Activated CD4-positive, alpha-beta T cell treated with anti-CD3 and anti-CD28 coated beads, Interleukin-2, amount 50 U/mL, for 24 hours (primary cell): ENCODE data around the gene TGM2.

Experiments used
- DNase-seq, 2 donors: peaks; one replicate each; pipeline ENCODE4 v3.0.0-alpha.2; 2020; ENCODE audit warnings: low read depth in 1 of 2, low spot score in 1 of 2

TGM2 gene

DNA sequence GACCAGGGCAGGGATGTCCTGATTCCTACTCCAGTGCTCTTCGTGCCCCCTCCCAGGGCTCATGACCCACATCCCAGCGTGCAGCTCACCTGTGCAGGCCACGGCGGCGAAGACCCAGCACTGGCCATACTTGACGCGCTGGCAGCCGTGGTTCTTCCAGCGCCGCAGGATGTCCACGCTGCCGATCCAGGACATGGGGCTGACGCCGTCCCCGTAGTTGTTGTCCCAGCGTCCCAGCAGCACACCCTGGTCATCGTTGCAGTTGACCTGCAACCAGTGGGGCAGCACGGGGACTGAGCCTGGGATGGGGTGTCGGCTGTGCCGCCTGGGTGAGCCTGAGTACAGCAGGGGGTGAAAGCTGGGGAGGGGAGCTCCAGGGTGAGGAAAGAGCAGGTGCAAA, 18.4 kb downstream of the TGM2 start:
- no peak for DNase-seq

DNA sequence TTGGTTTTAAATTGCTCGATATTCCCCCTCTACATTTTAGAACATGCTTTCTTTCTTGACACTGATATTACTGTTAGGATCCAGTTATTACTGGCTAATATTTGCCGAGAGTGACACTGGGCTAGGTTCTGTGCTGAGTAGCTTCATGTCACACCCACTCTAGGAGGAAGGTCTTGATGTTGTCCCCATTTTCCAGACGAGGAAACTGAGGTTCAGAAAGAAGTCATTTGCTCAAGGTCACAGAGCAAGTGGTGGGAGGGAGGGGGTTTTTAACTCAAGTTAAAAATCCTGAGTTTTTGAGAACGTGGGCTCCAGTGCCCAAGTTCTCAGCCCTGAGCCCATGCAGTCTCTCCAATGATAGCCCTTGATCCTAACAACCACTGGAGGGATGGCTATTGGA, 18.9 kb downstream of the TGM2 start:
- DNase-seq: no peak

DNA sequence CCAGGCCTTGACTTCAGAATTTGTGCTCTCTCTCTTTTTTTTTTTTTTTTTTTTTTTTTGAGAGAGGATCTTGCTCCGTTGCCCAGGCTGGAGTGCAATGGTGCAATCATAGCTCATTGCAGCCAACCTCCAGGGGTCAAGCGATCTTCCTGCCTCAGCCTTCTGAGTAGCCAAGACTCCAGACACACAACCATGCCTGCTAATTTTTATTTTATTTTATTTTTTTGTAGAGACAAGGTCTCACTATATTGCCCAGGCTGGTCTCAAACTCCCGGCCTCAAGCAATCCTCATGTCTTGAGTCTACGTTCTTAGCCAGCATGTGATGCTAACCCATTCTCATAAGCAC, 19.4 kb downstream of the TGM2 start:
- DNase-seq: no peak

DNA sequence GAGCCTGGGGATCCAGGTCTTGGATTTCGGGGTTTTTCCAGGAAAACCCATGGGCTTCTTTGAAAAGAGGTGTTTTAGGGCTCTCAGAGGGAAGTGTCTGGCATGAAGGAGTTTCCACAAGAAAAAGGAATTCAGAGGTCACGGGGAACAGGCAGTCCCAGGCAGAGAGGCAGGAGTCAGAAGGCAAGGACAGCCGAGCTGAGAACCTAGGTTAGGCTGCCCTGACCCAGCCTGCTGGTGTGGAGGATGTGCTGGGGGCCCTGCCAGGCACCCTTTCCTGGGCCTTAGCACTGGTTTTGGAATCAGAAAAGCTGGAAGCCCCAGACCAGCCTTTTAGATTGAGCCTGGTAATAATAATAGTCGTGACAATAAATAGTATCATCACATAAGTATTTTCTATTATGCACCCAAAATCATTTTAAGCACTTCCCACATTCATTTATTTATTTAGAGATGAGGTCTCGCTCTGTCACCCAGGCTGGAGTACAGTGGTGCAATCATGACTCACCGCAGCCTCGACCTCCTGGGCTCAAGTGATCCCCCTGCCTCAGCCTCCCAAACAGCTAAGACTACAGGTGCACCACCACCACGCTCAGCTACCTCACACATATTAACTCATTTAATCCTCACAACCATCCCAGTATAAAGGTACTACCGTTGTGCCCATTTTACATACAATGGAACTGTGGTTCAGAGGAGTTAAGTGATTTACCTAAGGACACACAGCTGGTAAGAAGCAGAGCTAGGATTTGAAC, 19.9 kb downstream of the TGM2 start:
- no peak for DNase-seq

DNA sequence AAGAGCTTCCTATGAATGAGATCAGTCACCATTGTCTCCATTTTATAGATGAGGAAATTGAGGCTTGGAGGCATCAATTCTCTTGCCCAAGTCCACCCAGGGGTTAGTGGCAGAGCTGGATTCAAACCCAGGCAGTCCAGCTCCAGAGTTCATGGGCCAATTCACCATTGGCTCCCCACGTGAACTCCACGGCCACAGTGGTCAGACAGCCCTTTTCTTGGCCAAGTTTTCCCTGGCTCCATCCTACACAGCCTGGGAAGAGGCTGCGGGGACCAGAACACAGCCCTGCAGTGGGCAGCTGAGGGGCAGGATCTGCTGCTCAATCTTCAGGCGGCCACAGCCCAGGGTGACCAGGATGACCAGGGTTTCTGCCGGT, 20.5 kb downstream of the TGM2 start:
- DNase-seq: no peak

DNA sequence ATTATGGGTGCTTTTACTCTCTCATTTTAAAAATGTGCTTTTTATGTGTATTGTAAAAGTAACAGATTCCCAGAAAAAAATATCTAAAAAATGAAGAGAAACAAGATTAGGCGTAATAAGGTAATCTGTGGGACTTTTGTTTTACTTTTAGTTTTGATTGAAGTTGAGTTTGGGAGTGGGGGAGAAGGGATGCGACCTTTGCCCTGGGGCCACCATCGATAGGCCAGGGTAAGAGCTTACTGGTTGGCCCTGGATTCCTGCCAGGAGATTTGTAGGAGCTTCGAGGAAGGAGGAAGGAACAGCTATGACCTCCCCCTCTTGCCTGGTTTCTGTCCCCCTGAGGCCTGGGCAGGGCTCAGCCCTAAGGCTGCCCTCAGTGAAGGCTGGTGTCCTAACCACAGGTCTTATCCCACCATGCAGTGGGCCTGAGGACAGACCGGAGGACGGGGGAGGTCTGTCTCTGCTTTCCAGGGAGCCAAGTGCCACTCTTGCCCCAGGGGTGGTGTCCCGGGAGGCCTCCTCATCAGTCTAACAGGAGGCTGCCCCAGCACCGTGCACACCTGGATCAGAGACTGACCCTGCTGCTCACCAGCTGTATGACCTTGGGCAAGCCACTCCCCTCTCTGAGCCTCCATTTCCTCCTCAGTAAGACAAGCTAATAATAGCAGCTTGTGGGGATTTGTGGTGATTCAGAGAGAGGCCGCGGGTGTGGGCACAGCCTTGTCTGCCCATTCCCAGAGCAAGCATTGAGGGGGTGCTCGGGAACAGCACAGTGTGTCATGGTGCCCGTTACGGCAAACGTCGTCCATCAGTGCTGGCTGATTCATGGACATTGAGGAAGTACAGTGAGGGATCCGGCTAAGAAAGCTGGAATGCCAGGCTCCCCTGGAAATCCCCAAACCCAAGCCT, 21.2 kb downstream of the TGM2 start:
- no peak for DNase-seq

DNA sequence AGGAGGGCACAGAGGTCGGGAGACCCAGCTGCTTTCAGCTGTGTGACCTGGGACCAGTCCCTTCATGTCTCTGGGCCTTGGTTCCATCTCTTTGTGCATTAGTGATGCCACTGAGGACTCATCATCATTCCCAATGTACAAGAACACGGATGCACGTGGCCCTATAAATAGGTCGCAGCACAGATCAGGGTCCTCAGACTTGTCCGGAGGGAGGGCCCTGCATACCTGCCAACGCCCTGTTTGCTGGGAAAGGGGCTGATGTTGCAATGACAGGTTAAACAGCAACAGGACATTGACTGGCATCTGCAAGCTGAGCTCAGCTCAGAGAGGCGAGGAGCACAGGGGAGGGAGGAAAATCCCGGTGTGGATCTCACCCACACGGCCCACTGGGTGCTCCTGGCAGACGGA, 21.8 kb downstream of the TGM2 start:
- no peak for DNase-seq

DNA sequence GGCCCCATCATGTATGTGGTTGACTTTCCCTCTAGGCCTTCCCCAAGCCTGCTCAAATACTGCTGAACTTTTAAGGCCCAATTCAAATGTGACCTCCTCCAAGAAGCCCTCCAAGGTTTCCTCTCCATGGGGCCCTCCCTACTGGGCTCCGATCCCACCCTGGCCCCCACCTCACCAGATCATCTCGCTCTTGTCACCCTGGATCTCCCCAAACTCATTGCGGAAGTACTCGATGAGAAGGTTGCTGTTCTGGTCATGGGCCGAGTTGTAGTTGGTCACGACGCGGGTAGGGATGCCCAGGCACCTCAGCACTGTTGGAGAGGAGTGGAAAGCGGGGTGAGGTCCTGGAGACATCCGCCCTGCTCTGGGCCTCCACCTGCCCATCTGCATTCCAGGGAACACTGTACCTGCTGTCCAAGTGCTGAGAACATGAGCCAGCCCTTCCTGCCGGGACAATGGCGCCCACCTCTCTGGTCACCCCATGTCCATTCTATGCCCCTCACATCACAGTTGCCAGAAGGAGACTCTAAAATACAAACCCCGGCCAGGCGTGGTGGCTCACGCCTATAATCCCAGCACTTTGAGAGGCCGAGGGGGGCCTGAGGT, 23.1 kb downstream of the TGM2 start:
- no peak for DNase-seq

DNA sequence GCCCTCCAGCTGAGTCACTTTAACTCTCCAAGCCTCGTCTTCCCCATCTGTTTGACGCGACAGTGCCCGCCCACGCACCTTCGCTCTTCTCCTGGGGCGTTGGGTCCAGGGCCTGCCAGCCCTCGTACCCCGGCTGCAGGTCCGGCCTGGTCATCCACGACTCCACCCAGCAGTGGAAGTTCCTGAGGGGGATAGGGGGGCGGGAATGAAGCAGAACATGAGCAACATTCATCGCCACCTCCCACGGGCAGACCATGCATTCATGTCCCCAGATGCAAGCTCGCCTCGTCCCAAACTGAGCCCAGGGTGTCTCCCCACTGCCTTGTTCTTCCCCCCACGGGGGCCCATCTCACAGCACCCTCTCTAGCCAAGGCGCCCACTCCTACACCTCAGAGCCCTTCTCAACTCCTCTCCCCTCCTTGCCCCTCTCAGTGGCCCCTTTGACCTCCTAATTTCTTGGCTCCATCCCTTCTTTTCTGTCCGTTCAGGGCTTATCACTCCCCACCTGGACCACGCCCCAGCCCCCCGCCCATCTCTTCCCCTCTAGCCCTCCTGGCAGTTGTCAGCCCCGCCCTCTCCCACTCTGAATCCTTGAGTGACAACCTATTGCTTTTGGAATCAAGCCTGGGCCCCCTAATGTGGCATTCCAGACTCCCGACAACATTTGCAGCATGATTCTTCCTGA, 23.7 kb downstream of the TGM2 start:
- DNase-seq: no peak

DNA sequence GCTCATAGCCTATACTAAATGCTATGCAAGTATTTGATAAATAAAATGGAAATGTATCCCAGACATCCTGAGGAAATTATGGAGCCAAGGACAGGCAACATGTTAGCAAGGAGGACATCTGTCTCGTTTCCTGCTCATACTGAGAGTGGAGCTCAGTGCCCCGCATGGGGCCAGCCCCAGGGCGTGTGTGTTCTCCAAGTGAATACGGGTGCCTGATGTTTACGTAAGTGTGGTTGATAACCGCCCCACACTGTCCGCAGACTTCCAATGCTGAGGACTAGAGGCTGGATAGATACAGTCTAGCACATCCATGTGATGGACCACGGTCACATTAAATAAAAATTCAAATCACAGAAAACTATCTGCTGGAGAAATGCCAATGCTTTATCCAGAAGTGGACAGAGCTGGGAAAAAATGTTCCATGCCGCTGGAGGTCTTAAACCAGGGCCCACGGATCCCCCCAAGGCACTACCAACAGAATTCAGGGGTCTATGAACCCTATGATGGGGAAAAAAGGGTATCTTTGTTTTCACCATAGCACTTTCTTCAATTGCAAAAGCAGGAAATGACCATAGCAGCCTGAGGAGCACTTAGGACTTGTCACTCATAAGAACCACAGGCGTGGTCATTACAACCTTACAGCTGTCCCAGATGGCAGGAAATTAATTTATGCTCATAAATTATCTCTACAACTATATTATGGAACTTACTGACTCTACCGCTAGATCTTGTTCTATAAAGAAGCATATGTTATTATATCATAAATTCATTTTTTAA, 24.9 kb downstream of the TGM2 start:
- no peak for DNase-seq

DNA sequence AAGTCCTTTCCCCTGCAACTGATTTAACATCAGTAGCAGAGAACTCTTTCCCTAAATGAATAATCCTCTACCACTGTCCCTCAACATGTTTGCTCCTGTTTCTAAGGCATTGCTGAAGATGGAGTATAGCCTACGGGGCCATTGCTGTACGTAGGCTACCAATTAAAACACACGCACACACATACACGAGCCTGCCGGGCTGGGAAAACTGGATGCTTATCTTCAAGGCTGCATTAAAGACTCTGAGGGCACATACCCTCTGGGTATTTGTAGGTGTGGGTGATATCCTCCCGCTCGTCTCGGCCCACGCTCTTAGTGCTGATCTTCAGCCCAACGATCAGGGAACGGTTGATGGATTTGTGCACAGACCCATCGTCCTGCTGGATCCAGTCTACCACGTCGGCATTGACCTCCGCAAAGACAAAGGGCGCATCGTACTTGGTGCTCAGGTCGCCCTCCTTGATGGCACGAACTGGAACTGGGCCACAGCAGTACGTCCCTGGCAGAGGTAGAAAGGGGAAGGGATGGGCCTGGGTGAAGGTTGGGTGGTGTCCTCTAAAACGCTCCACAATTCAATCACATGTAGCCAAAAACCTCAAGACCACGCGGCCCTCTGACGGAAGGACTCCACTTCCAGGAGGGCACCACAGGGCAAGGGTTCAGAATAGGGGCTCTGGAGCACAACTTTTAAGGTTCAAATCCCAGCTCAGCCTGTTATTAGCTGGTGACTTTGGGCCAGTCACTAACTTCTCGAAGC, 25.7 kb downstream of the TGM2 start:
- DNase-seq: no peak

DNA sequence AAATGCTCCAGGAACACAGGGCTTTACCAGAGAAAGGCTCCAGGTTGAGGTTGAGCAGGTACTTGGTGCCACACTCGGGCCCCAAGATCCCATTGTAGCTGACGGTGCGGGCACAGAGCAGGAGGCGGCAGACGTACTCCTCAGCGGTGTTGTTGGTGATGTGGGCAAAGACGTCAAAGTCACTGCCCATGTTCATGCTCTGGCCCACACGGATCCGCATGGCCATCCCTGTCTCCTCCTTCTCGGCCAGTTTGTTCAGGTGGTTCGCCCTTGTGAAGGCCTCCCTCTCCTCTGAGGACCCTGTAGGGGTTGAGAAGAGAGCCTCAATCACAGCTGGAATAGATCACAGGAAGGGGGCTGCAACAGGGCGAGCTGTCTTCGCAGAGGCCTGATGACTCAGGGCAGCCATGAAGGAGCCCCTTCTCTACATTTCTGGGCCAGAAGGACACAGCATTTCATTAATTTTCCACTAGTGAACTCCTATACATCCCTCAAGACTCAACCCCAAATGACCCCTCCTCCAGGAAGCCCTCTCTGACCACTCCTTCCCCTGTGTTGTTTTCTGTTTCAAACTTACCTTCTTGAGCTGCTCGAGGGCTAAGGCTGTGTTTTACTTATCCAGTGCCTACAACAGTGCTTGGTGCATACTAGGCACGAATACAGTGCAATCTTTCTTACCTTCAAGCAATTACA, 26.8 kb downstream of the TGM2 start:
- no peak for DNase-seq

DNA sequence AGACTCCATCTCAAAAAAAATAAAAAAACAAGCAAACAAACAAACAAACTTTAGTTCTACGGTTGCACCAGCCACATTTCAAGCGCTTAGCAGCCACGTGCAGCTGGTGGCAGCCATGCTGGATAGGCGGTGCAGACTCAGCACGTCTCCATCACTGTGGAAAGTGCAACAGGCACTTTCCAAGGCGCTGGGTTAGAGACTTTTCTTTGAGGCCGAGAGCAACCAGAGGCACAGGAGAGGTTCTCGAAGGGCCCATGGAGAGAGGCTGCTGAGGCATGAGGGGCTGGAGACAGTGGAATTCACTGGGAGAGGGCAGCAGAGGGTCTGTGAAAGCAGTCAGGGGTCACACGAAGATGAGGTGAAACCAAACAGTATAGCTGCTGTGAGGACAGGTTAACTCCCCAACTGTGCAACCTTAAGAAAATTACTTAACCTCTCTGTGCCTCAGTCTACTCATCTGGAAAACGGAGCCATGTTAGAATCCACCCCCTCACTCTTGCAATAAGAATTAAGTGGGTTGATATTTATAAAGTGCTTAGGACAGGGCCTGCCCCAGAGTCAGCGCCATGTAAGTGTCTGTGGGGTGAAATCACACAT, 27.5 kb downstream of the TGM2 start:
- DNase-seq: no peak

DNA sequence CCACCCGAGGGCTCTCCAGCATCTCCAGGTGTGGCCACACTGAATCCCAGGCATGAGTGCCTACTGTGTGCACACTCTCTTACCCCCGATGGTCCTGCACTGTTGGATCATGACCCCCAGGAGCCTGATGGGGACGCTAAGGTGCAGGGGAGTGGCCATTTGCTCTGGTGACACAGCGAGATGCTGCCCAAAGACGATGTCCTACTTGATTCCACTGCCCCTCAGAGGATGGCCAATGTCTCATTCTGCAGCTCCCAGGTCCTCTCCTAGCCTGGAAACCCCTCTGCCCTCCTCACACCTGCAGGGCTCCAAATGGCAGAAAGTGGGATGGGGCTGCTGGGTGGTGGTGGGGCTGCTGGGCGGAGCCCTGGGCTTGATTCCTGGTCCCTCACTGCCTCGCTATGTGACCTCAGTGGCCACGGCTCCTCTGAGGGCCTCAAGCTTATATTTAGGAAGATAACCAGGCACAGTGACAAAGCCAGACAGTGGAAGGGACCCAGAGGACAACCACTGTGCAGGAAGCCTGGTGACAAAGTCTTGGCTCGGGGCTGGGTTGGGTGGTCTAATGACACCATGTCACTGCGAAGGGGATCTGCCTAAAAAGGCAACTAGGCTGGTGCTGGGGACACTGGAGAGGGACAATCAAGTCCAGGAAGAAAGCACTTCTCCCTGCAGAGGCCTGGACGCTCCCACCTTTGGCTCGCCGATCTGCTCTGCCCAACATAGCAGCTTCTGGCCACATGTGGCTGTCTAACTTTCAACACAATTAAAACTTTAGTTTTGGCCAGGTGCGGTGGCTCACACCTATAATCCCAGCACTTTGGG, 28.4 kb downstream of the TGM2 start:
- DNase-seq: no peak

DNA sequence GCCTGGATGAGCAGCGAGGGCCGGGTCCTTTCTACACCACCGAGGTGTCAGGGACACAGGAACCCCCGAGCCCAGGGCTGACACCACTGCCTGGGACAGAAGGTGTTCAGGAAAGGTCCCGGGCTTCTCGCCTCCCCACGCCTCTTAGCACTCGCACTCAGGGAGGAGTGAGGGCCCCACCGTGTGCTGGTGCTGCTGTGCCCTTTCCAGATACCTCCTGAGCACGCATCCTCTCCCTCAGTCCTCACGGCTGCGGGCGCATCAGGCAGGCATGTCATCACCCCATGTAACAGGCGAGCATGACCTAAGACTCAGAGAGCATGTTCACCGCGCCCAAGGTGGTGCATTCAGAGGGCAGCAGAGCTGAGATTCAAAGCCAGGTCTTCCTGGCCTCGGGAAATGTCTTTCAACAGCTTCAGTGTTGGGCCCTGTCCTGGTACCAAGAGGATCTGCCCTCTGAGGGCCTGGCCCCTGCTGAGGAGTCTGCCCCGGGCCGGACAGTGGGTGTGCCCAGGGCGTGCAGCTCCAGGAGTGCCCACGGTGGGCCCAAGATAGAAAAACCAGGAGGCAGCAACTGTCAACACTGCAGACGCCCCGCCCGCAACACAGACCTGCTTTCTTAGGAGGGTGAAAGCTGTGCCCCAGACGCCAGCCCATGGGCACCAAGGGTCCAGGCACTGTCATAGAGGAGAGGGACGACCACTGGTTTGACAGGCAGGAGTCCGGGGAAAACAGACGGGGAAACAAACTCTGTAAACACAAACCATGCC, 29.2 kb downstream of the TGM2 start:
- DNase-seq: no peak

DNA sequence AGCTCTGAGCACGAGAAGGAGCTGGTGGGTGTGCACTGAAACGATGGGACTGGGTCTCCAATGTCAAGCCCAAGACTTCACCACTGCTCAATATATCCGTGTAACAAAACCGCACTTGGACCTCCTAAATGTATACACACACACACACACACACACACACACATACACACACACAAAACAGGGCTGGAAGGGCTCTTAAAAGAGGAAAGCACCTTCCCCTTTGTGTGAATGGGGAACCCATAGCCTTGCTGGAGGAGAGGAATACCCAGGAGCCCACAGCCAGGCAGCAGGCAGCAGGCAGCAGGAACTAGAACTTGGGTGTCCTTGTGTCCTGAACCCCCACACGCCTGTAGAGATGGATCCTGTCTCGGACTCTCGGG, 29.8 kb downstream of the TGM2 start:
- no peak for DNase-seq

DNA sequence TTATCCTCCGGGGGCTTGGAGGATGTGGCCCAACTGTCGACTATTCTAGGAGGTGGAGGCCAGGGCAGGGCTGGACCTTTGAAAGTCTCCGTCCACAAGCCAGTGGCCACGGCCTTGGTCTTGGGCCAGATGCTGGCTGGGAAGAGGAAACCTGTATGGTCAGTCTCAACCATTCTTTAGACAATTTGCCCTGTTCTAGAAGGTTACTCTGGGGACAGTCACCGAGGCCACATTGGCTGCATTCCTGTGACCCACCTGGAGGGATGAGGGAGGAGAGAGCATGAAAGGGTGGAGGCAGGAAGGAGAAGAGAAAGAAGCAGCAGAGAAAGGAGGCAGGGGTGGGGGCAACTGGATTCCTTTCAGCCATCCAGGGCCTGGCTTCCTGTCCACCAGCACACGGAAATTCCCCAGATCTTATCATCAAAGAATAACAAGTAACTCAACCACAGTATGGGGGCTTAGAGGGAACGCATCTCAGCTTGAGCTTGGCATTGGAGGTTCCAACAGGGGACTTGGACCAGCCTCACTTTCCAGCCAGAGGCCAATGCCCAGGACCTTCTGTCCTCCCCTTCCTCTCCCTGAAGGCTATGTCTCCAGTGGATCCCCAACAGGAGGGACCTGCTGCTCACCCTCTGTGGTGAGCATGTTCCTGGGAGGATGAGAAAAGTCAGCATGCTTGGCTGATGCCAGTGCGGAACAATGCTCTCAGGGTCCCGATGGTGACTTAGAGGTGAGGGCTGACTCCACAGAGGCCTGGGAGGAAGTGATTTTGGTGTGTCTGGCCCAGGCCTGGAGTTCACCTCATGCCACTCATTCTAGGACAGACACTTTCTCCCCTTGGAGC, 30.4 kb downstream of the TGM2 start:
- no peak for DNase-seq
